ENCODE data around the gene ARPC4. TPM values are rescaled to one million over a fixed set of nuclear protein-coding genes. Genes with fewer than 3 reads are reported as not detected.

The ARPC4 gene
- total and polyA plus RNA-seq, 2 of the 13 experiments (the other 11 are each of a cell fraction or from before 2014, with no cell fraction given): 30.1 to 83.6 TPM

DNA sequence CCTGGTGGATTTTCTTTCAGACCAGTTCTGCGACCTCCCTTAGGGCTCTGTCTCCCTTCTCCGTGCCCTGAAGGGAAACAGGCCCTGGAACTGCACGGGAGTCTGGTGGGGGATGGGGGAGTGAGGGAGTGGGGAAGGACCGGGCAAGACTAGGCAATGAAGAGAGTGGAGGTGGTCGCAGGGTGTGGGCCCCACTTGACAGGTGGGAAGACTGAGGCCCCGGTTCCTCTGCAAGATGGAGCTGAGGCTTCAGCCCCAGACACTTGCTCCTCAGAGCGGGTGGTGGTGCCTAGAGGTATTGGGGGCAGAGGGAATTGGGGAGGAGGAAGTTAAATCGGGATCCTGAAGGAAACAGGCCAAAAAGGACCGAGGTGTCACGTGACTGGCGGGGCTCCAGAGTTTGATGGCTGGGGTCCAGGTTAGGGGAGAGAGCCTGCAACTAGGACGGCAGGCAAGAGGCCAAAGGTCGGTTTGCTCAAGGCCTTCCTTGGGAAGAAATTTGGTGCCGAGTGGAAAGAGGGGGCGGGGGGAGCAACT is 22.5 kb upstream of the ARPC4 start (continued):
- TF ChIP-seq HNF4G (IDR thresholded peaks at IDR 0.05; ENCODE audit: borderline replicate concordance, low read depth, low read length): peak; percentile 88
- peak; percentile 84; the same call in 1 of the 2 replicates for TF ChIP-seq HNF4G (CRISPR knock-in tag; IDR thresholded peaks at IDR 0.05; ENCODE audit: borderline replicate concordance, low read depth)
- TF ChIP-seq GATAD2A (CRISPR knock-in tag; IDR thresholded peaks at IDR 0.05): 0 out of 2 replicates have a peak, but pooled peaks have one; percentile 26
- TF ChIP-seq ZMYM2 (CRISPR knock-in tag; IDR thresholded peaks at IDR 0.05): peak; percentile 81
- TF ChIP-seq, protein P1, sequence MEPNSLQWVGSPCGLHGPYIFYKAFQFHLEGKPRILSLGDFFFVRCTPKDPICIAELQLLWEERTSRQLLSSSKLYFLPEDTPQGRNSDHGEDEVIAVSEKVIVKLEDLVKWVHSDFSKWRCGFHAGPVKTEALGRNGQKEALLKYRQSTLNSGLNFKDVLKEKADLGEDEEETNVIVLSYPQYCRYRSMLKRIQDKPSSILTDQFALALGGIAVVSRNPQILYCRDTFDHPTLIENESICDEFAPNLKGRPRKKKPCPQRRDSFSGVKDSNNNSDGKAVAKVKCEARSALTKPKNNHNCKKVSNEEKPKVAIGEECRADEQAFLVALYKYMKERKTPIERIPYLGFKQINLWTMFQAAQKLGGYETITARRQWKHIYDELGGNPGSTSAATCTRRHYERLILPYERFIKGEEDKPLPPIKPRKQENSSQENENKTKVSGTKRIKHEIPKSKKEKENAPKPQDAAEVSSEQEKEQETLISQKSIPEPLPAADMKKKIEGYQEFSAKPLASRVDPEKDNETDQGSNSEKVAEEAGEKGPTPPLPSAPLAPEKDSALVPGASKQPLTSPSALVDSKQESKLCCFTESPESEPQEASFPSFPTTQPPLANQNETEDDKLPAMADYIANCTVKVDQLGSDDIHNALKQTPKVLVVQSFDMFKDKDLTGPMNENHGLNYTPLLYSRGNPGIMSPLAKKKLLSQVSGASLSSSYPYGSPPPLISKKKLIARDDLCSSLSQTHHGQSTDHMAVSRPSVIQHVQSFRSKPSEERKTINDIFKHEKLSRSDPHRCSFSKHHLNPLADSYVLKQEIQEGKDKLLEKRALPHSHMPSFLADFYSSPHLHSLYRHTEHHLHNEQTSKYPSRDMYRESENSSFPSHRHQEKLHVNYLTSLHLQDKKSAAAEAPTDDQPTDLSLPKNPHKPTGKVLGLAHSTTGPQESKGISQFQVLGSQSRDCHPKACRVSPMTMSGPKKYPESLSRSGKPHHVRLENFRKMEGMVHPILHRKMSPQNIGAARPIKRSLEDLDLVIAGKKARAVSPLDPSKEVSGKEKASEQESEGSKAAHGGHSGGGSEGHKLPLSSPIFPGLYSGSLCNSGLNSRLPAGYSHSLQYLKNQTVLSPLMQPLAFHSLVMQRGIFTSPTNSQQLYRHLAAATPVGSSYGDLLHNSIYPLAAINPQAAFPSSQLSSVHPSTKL (CRISPR knock-in tag; IDR thresholded peaks at IDR 0.05): peak; percentile 55
- TF ChIP-seq ZNF552 (CRISPR knock-in tag; IDR thresholded peaks at IDR 0.05; ENCODE audit: borderline replicate concordance): no peak; the same call in 1 of the 2 replicates
- TF ChIP-seq IRX3 (CRISPR knock-in tag; IDR thresholded peaks at IDR 0.05; ENCODE audit: borderline replicate concordance, low read depth): no peak
- TF ChIP-seq LCORL (IDR thresholded peaks at IDR 0.05): no peak
- TF ChIP-seq LCORL (CRISPR knock-in tag; IDR thresholded peaks at IDR 0.05): peak; percentile 79
- TF ChIP-seq SPEN (CRISPR knock-in tag; IDR thresholded peaks at IDR 0.05; ENCODE audit: low read depth): 0 out of 2 replicates have a peak, but pooled peaks have one; percentile 46
- no peak for TF ChIP-seq HNRNPK (IDR thresholded peaks at IDR 0.05; ENCODE audit: low read depth, low read length, poor library complexity, severe bottlenecking)
- TF ChIP-seq, protein P2, sequence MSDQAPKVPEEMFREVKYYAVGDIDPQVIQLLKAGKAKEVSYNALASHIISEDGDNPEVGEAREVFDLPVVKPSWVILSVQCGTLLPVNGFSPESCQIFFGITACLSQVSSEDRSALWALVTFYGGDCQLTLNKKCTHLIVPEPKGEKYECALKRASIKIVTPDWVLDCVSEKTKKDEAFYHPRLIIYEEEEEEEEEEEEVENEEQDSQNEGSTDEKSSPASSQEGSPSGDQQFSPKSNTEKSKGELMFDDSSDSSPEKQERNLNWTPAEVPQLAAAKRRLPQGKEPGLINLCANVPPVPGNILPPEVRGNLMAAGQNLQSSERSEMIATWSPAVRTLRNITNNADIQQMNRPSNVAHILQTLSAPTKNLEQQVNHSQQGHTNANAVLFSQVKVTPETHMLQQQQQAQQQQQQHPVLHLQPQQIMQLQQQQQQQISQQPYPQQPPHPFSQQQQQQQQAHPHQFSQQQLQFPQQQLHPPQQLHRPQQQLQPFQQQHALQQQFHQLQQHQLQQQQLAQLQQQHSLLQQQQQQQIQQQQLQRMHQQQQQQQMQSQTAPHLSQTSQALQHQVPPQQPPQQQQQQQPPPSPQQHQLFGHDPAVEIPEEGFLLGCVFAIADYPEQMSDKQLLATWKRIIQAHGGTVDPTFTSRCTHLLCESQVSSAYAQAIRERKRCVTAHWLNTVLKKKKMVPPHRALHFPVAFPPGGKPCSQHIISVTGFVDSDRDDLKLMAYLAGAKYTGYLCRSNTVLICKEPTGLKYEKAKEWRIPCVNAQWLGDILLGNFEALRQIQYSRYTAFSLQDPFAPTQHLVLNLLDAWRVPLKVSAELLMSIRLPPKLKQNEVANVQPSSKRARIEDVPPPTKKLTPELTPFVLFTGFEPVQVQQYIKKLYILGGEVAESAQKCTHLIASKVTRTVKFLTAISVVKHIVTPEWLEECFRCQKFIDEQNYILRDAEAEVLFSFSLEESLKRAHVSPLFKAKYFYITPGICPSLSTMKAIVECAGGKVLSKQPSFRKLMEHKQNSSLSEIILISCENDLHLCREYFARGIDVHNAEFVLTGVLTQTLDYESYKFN (CRISPR knock-in tag; conservative IDR thresholded peaks at IDR 0.05): peak; percentile 85
- no peak for TF ChIP-seq SOX6 (IDR thresholded peaks at IDR 0.05)
- 0 out of 2 replicates have a peak, but pooled peaks have one; percentile 14 for TF ChIP-seq SOX6 (CRISPR knock-in tag; IDR thresholded peaks at IDR 0.05)
- TF ChIP-seq THAP11 (CRISPR knock-in tag; IDR thresholded peaks at IDR 0.05): peak; percentile 6; the same call in 1 of the 2 replicates
- 0 out of 2 replicates have a peak, but pooled peaks have one; percentile 32 for TF ChIP-seq ZNF207 (IDR thresholded peaks at IDR 0.05; ENCODE audit: borderline replicate concordance)
- TF ChIP-seq, protein P3, sequence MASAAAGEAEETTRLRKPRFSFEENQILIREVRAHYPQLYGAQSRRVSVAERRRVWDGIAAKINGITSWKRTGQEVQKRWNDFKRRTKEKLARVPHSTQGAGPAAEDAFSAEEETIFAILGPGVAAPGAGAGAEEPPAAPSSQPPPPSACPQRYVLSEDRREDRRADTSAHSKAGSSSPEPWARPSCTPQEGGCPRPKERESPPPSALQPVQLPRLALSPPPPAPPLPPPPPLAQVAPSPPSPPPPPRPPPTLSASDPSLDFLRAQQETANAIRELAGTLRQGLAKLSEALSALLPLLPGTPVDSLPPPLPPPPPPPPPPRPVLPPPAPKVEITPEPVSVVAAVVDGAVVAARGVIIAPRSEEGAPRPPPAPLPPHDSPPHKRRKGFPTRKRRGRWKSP (CRISPR knock-in tag; IDR thresholded peaks at IDR 0.05): no peak
- peak; percentile 27; the same call in 1 of the 2 replicates for TF ChIP-seq HDAC1 (CRISPR knock-in tag; IDR thresholded peaks at IDR 0.05)
- no peak for TF ChIP-seq EZH2 (conservative IDR thresholded peaks at IDR 0.05; ENCODE audit: low read depth, low read length)
- no peak for TF ChIP-seq NONO (IDR thresholded peaks at IDR 0.05)
- 0 out of 2 replicates have a peak, but pooled peaks have one; percentile 38 for TF ChIP-seq NONO (CRISPR knock-in tag; conservative IDR thresholded peaks at IDR 0.05)
- TF ChIP-seq EED (CRISPR knock-in tag; IDR thresholded peaks at IDR 0.05): no peak
- TF ChIP-seq SALL1 (CRISPR knock-in tag; IDR thresholded peaks at IDR 0.05): peak; percentile 44; the same call in 1 of the 2 replicates

Data from HepG2 (cell line).